OCI-M1 (cell line): ENCODE data around the gene EXOSC5.
"Not testable (repeated sequence)": the region's sequence is repeated elsewhere in the genome, so short reads cannot be mapped to it uniquely, and the experiment has no call there.

Experiments used
- DNase-seq: peaks from one replicate; lab custom pipeline; 2025; lab: John Stamatoyannopoulos, UW

The EXOSC5 gene

GRCh38 chr19:41366089-41366488 is 31.1 kb downstream of the EXOSC5 start:
- DNase-seq, result peak; percentile 55

- peak; percentile 90 for DNase-seq
Observed at GRCh38 chr19:41364524-41365391, 32.4 kb downstream of the EXOSC5 start.

GRCh38 chr19:41363753-41364523 is 33.2 kb downstream of the EXOSC5 start, which contains the start of gene B9D2:
Gene B9D2, minus strand, starts transcription at chr19:41364149. Its CDS starts 630 bp downstream, at chr19:41363519.
- peak; percentile 100 for DNase-seq

- no peak for DNase-seq
Observed at GRCh38 chr19:41363371-41363752, 33.8 kb downstream of the EXOSC5 start.

- DNase-seq, result no peak
Observed at GRCh38 chr19:41362143-41362847, 34.9 kb downstream of the EXOSC5 start.

- no peak for DNase-seq
Observed at GRCh38 chr19:41359741-41360140, 37.4 kb downstream of the EXOSC5 start.

GRCh38 chr19:41357746-41358145 is 39.4 kb downstream of the EXOSC5 start:
- no peak for DNase-seq

- no peak for DNase-seq
Observed at GRCh38 chr19:41356984-41357739, 40.0 kb downstream of the EXOSC5 start.

- no peak for DNase-seq
Observed at GRCh38 chr19:41355802-41356201, 41.4 kb downstream of the EXOSC5 start.

GRCh38 chr19:41355035-41355434 is 42.1 kb downstream of the EXOSC5 start:
- DNase-seq, result no peak

GRCh38 chr19:41354343-41354953 is 42.7 kb downstream of the EXOSC5 start:
- no peak for DNase-seq

GRCh38 chr19:41353466-41354342 is 43.5 kb downstream of the EXOSC5 start, which contains the start of gene TGFB1:
Gene TGFB1, minus strand, starts transcription at chr19:41353922. Its CDS starts 878 bp downstream, at chr19:41353044.
- peak; percentile 98 for DNase-seq

GRCh38 chr19:41352609-41353465 is 44.3 kb downstream of the EXOSC5 start:
- peak; percentile 90 for DNase-seq

GRCh38 chr19:41352279-41352608 is 44.9 kb downstream of the EXOSC5 start:
- no peak for DNase-seq

GRCh38 chr19:41351339-41352245 is 45.6 kb downstream of the EXOSC5 start:
- DNase-seq, result peak; percentile 86

- DNase-seq, result peak; percentile 72
Observed at GRCh38 chr19:41350735-41351338, 46.3 kb downstream of the EXOSC5 start.

- not testable (repeated sequence) for DNase-seq
Observed at GRCh38 chr19:41346916-41347315, 50.2 kb downstream of the EXOSC5 start.

GRCh38 chr19:41344162-41344561 is 53.0 kb downstream of the EXOSC5 start:
- DNase-seq, result no peak
